Measurements from ENCODE around the gene CUZD1.

The CUZD1 gene

GRCh38 chr10:122814493-122814892 is 31.2 kb downstream of the CUZD1 start:
- DNase-seq: no peak

GRCh38 chr10:122812751-122813150 is 32.9 kb downstream of the CUZD1 start:
- DNase-seq: no peak

GRCh38 chr10:122802282-122802681 is 43.4 kb downstream of the CUZD1 start:
- DNase-seq: no peak

- no peak for DNase-seq
Observed at GRCh38 chr10:122798704-122799231, 46.9 kb downstream of the CUZD1 start.

- no peak for DNase-seq
Observed at GRCh38 chr10:122796796-122797195, 48.9 kb downstream of the CUZD1 start.

GRCh38 chr10:122795924-122796323 is 49.7 kb downstream of the CUZD1 start:
- no peak for DNase-seq

GRCh38 chr10:122786269-122786668 is 59.4 kb downstream of the CUZD1 start:
- DNase-seq: no peak

GRCh38 chr10:122782911-122783310 is 62.7 kb downstream of the CUZD1 start:
- no peak for DNase-seq

Data from NCI-H1694 treated with DMSO at 0.1 percent for 48 hours (cell line).